HG03558 (cell line): ENCODE results near the gene PPARG.
"Not testable (repeated sequence)": the region's sequence is repeated elsewhere in the genome, so short reads cannot be mapped to it uniquely, and the experiment has no call there.

Experiments
- ATAC-seq: cut with Tn5 transposase; IDR thresholded peaks from one replicate; pipeline ENCODE4 v1.9.1; 2021; ENCODE audit warnings: moderate number of reproducible peaks; ENCODE audit not compliant: unreplicated experiment; ENCODE audit errors: extremely low read depth

PPARG gene

DNA sequence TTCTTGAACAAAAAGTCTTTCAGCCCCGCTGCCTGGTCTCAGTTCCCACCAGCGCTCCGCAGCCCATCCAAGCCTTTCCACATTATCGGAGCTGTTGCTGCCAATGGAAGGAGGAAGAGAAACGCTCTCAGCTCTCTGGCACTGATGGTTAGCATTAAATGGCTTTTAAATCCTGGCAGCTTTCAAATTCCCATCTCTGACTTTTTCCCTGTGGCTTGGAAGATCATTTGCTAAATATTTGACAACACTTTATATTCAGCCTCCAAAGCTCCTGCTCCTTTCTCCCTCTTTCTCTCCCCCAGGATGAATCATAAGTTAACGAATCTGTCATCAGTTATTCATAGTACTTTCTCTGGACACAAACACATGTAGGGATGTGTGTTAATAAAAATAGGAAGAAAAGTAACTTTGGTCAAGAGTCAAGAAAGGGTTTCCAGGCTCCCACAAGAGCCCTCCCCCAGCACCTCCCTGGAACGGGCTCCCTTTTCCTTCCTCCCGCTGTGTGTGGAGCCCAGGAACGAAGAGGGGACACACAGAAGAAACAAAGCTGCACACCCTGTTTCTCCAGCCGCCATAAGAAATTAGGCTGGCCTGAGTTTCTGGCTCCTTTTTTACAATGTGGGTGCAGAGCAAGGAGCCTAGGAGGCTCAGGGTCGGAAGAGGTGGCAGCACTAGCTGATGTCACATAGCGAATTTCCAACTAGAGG, 147.8 kb downstream of the PPARG start:
- no peak for ATAC-seq

DNA sequence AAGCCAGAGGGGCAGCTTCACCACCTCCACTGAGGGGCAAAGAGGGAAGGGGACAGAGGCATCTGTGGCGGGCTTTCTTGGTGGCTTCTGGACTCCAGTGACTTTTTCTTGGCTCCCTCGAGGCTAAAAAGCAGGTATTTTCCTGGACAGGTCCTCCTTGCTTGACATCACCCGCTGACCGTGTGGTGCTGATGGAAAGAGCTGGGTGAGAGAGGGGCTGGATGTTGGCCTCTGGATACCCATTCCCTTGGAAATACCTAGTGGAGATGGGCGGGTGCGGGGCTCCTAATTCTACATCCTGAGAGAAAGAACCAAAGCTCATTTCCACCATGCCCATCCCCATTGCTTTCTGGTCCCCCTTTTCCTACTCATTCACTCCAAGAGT, 148.3 kb downstream of the PPARG start:
- no peak for ATAC-seq

DNA sequence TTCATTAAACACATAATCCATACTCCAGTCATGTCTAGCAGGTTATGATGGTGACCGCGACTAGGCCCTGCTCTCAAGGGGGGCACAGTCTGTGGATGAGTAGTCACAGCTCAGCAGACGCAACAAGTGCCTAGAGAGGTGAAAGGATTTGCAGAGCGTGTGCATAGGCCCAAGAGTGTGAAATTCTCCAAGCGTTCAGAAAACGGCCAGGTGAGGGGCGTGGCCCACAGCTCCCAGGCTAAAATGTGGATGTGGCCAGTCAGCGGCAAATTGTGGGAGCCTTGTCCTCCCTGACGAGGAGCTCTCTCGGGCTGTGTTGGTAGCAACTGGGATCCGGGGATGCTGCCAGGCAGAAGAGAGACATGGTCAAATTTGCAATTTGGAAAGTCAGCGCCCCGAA, 149.0 kb downstream of the PPARG start:
- no peak for ATAC-seq

DNA sequence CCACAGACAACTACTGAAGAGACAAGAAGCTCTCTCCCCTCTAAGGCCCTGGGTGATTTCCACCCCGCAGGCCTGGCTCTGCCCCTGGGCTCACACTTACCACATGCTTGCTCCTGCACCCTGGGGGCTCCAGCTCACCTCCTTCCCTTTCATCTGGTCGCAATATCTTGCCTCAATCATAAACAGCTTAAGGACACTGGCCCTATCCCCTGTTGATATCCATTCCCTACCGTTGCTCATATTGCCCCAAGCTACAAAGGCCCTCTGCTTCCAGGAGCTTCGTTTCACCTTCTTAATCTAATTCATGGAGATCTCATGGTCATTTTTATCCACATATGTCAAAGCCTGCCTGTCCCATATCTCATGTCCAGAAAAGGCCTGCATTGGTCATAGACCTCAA, 149.4 kb downstream of the PPARG start:
- no peak for ATAC-seq

DNA sequence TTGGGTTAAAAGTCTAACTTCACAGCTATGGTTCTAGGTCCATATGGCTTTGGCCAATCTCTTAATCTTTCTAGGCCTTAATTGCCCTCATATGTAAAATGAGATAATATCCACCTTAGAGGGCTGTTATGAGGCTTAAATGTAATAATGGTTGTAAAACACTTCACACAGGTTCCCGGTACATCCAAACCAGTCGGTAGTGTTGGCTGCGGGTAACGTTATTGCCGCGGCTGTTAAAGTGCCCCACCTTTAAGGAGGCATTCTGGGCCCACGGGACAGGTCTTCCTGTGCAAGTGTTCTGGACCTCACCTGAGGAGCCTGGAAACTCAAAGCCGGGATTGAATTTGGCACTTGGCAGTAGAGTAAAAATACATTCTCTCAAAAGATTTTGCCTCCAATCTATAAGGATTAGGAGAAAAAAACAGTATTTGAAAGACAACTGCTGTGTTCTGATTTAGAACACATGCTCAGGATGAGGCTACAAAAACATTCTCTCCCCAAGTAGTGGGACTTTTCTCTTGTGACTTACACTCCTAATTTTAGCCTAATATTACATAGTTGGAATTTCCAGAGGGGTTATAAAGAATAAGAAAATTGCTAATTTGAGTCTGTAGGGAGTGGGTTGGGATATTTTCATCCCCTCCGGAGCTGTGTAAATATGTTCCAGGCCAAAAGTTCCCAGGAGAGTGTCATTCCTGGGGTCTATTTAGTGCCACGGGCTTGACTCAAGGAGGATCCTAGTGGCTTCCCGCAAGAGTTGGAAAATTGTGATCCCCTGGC, 150.5 kb downstream of the PPARG start:
- no peak for ATAC-seq

DNA sequence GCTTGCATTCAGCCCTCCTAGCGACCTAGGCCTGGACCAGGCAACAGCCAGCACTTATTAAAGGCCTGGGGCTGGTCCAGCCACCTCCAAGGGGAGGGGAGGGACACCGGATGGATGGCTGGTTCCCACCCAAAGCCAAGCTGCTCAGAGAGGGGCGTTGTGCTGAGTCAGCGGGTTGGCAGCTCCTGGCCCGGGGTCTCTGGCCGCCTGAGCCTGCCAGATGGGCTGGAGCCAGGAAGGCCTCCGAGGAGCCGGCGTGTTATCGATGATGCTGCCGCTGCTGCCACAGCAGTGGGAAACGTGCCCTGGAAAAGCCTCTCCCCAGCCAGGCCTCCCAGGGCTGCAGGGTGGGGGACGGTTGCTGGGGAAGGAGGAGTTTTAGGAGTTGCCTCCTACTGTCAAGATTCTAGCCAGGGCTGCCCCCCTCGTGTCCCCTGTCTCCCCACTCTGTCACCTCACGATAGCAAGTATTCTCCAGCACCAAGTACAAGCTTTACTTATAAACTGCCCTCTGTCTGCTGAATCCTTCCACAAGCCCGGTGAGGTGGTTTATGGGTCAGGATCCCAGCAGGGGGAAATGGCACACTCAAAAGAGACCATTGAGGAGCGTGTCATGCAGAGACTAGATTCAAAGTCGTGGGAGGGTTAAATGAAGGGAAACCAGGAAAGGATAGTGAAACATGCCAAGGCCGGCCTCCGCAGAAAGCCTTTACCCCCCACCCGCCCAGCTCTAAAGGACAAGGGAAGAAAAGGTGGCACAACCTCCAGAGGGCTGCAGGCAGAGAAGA, 152.3 kb downstream of the PPARG start:
- no peak for ATAC-seq

DNA sequence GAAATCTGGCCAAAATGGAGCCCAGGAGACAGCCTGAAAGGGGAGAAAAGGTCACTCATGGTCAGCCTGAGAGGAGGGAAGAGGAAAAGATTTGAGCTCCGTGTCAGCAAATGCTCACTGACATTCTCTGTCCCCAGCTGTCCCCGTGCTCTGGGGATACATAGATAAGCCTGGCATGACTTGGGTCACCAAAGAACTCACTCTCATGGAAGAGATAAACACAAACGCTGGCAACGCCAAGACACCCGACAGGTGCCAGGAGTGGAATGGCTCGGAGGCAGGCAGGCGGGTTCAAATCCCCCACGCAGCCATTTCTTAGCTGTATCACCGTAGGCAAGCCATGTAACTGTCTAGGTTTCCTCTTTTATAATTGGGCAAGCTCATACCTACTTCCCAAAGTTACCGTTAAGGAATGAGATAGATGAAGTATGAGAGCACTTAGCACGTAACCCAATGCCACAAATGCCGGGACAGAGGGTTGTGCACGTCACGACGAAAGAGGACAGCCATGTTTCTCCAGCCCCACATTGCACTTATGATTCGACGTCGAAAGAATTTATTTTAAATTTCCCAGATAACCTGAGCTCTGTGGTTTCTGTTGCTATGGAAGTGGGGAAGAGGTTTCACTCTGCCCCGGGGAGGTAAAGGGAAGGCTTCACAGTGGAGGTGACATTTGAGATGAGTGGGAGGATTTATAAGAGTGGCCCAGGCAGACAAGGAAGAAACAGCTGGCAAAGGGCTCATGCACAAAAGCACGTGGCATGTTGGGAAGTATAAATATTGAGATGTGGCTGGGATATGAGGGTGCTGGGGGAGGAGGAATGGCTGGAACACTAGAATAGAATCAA, 154.0 kb downstream of the PPARG start:
- ATAC-seq: no peak

DNA sequence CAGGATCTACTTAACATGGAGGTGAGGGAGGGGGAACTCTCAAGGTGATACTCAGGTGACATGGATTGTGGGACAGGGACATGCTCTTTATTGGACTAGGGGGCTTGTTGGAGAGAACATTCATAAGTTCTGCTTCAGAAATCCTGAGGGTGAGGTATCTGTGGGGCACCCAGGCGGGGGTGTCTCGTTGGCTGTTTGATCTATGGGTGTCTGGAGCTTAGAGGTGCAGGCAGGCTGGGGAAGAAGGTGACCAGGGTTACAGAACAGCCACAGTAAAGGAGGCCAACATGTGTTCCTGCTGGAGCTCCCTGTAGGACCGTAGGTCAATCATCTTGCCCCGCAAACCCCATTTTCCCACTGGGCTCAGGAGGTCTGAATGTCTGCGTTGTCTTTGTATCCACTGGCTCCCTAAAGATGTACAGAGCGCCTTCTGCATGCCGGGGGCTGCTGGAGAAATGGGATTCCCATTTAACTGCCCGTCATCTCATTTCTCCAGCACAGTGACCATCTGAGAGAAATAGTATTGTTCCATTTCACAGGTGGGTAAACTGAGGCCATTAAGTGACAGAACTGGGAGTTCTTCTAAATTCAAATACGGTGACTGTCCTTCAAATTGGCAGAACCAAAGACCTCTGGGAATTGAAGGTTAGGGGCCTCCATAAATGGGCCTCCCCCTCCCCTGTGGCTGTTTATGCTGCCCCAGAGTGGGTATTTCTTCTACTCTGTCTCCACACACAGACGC, 155.1 kb downstream of the PPARG start:
- ATAC-seq: no peak

DNA sequence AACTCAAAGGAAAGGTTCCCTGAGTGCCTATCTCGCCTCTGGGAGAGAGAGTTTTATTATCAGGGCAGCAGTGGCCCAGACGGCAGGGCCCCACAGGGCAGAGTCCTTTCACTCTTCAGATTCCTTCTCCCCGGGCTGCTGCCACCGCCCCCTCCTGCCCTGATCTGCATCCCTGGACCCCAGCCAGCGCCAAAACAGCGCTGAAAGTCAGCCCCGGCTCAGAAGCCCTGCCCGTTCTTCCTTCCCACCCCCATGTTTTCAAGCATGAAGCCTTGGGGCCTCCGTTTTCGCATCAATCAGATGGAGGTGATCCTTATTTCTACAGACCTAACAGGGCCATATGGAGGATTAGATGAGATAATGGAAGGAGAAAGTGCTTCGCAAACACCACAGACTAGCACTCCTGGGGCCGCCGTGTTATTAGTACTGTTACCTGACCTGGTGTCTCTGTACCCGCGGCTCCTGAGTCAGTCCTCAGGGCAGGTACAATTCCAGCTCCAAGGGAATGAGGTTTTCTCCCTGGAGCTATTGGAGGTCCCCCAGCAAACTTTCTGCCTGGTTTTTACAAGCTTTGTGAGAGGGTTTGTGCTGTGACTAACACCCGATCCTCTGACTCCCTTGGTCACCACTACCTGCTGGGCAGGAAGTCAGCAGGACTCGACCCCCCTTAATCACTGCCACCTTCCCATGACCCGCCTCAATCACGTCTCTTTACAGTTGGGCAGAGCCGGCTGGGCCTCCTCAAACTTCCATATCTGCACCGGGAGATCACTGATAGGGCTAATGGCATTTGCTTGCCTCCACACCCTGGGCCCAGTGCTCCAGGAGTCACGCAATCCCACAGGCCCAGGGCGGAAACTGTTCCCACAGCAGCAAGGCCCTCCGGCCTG, 156.0 kb downstream of the PPARG start:
- no peak for ATAC-seq

DNA sequence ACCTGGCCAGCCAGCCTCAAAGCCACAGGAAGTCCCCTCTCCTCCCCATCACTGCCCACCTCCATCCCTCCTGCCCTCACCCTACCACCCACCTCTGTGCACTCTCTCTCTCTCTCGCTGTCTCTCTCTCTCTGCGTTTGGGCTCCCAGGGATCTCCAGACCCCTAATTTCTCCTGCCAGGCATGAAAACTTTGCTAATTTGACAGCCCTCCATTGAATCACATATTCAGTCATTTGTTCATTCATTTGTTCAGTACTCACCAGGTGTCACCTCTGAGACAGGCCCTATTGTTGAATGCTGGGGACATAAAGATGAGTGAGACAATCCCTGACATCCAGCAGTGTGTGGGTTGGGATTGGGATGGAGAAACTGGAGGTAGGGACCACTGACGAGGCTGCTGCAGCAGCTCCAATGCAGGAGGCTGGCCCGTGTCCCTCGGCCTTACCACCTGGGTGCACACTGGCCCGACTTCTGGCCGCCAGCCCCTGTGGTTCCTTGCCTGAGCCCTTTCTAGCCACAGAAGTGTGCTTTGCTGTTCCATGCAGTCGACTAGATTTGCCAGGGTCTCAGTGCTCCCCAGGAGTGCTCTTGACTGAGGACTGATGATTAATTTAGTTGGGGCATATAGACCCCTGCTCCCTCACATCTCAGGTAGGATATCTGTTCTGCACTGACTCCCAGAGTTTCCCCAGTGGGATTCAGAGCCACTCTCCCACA, 156.8 kb downstream of the PPARG start:
- no peak for ATAC-seq

DNA sequence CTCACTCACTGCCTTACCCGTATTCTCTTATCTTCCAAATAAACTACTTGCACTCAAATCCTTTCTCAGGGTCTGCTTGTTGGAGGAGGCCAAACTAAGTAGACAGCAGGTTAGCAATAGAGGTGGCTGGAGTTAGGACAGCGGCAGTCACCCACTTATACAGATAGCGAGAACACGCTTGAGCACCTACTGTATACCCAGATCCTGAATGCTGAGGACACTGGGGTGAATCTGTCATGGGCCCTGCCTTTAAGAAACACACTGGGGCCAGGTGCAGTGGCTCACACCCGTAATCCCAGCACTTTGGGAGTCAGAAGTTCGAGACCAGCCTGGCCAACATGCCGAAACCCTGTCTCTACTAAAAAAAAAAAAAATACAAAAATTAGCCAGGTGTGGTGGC, 157.4 kb downstream of the PPARG start:
- ATAC-seq: no peak

DNA sequence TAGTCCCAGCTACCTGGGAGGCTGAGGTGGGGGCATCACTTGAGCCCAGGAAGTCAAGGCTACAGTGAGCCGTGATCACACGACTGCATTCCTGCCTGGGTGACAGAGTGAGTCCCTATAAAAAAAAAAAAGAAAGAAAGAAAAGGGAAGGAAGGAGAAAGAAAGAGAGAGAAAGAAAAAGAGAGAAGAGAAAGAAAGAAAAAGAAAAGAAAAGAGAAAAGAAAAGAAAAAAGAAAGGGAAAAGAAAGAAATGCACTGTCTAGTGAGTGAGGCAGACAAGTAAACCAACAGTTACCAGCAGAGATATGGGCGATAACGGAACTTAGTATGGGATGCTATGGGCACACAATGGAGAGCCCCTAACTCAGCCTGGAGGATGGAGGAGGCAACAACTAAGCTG, 158.2 kb downstream of the PPARG start:
- ATAC-seq: no peak

DNA sequence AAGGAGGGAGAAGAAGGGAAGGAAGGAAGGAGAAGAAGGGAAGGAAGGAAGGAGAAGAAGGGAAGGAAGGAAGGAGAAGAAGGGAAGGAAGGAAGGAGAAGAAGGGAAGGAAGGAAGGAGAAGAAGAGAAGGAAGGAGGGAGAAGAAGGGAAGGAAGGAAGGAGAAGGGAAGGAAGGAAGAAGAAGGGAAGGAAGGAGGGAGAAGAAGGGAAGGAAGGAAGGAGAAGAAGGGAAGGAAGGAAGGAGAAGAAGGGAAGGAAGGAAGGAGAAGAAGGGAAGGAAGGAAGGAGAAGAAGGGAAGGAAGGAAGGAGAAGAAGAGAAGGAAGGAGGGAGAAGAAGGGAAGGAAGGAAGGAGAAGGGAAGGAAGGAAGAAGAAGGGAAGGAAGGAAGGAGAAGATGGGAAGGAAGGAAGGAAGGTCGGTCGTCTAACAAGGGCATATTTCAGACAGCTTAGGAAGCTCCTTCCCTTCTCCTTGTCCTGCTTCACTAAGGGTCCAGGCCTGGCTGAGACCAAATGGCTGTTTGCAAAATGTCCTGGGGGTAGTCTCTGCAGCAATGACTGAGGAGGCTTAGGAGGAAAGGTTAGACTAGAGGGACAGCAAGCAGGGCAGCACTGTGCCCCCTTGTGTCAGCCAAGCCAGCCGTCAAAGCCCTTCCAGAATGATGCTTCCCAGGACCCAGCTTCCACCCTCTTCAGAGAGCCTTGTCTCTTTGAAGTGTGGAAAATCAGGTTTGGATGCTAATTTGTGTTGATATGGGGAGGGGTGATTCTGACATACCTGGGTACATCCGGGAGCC, 159.7 kb downstream of the PPARG start:
- ATAC-seq: not testable (repeated sequence)

DNA sequence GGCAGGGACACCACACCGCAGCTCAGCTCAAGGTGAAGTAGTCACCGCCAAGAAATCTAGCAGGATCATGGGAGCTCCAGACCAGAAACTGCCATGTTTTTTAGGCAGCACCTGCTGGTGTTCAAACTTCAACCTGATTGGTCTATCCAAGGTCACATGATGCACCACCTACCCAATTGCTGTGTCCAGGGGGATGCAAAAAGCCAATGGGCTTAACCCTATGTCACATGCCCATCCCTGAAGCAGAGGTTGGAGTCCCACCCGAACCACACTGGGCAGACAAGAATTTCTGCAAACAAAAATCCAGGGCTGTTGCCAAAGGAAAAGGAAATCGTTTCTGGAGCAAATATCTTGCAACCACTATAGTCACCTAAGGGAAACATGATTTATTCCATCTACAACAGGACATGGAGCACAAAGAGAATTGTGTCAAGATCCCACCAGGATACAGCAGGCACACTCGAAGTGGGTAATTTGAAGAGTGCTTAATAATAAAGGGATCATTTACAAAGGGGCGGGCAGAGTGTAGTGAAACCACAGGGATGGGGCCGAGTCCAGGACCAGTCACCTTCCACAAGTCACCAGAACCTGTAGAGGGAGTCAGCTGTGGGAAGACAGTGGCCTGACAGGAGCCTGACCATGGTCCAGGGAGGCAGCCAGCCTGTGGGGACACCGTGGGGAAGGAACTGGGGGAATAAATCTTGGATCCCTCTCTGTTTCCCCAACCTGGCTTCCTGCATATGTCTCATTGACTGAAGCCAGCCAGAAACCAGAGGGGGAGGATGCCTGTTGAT, 161.2 kb downstream of the PPARG start:
- ATAC-seq: no peak

DNA sequence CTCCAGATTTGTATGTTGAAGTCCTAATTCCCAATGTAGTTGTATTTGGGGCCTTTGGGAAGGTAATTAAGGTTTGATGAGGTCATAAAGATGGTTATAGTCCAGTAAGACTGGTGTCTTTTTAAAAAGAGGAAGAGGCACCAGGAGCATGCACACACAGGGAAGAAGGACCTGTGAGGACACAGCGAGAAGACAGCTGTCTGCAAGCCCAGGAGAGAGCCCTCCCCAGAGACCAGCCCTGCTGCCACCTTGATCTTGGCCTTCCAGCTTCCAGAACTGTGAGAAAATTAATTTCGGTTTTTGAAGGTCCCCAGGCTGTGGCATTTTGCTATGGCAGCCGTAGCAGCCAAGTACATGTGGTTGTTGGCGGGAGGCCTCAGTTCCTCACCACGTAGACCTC, 162.6 kb downstream of the PPARG start:
- no peak for ATAC-seq

DNA sequence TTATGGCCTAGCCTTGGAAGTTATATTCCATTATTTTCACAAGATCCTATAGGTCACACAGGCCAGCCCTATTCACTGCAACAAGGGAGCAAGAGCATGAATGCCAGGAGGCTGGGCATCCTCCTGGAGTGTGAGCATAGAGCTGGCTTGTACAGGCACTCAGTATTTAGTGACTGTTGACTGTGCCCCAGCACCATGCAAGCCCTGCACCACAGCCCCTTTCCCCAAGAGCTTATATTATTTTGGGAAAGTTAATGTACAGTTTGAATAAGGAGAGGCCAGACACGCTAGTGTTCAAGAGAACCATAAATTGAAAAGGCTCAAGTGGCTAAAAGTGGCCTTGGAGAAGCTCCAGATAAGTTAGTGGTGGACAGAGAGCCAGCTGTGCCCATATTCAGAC, 163.1 kb downstream of the PPARG start:
- no peak for ATAC-seq
